IPS-NIHi7 (cell line): ENCODE measurements around the gene SUMF1.

Experiments used
- DNase-seq: peaks from one replicate; pipeline ENCODE4 v3.0.0; 2012; ENCODE audit warnings: mixed read lengths; ENCODE audit errors: extremely low spot score

SUMF1 gene

DNA sequence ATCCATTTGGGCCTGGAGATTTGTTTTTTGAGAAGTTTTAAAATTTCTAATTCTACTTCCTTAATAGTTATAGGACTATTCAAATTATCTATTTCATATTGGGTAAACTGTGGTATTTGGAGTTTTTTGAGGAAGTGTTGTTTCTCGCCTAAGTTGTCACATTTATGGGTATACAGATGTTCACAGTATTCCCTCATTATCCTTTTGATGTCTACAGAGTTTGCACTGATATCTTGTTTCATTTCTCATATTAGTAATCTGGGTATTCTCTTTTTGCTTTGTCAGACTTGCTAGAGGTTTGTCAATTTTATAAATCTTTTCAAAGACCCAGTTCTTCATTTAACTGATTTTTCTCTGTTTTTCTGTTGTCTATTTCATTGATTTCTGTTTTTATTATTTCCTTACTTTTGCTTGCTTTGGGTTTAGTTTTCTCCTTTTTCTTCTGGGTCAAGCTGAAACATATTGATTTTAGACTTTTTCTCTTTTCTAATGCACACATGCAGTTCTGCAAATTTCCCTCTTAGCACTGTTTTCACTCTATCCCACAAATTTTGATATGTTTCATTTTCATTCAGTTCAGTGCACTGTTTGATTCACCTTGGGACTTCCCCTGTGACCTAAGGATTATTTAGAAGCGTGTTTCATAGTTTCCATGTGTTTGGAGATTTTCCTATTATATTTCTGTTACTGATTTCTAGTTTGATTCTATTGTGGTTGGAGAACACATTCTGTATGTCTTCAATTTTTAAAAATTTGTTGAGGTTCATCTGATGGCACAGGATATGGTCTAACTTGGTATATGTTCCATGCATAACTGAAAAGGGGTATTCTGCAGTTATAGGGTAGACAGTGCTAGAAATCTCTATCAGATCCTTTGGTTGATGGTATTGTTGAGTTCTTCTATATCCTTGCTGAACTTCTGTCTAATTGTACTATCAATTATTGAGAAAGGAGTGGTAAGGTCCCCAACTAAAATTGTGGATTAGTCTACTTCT, 79.6 kb downstream of the SUMF1 start:
- no peak for DNase-seq

GRCh38 chr3:4385201-4385600, 81.9 kb downstream of the SUMF1 start:
- DNase-seq, result no peak

- no peak for DNase-seq
These were observed 87.1 kb downstream of the SUMF1 start for GRCh38 chr3:4380013-4380412.

DNA sequence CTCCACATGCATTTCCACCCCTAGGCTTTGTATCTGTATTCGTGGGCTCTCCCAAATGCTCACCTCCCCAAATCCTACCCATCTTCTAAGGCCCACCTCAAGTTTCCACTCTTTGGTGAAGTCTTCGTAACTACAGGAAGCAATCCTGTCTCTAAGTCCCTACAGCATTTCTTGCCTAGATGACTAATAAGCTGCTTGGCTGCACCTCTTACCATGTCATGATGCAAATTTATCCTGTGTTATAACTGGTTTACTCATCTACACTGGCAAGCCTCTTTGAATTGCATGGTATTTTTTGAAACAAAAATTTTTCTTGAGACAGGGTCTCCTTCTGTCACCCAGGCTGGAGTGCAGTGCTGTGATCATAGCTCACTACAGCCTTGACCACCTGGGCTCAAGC, 90.6 kb downstream of the SUMF1 start:
- no peak for DNase-seq

GRCh38 chr3:4375911-4376310, 91.2 kb downstream of the SUMF1 start:
- no peak for DNase-seq

DNA sequence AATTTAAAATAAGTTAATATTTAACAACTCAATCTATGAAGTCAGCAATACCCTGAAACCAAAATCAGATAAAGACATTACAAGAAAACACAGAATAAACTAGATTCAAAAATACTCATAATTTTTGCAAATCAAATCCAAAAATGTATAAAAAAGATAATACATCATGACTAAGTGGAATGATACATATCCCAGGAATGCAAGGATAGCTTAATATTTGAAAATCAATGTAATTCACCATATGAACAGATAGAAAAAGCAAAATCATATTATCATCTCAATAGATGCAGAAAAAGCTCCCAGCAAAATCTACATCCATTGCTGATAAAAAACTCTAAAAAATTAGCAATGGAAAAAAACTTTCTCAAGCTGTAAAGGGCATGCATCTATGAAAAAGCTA, 93.4 kb downstream of the SUMF1 start:
- no peak for DNase-seq

DNA sequence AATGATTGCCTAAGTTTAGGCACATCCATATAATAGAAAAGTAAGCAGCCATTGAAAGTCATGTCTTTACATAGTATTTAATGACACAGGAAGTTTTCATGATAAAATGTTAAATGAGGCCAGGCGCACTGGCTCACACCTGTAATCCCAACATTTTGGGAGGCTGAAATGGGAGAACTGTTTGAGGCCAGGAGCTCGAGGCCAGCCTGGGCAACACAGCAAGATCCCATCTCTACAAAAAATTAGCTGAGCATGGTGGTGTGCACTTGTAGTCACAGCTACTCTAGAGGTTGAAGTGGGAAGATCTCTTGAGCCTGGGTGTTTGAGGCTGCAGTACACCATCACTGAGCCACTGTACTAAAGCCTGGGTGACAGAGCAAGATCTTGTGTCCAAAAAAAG, 104.5 kb downstream of the SUMF1 start:
- no peak for DNase-seq

DNA sequence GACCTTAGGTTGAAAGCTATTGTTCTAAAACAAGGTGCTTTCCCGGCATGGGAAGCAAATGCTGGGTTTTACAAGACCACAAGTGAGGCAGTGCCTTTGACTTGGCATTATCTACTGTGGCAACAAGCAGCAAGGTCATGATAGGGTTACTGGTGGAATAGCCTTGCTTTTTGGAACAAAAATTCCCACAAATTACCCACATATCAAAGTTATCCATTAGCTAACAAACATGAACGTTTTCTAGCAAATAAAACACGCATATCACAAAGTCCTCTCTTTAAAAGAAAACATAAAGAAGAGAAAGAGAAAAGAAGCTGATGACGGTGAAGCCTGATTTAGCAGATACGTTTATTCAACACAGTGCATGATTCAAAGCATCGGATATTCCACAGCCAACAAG, 106.3 kb downstream of the SUMF1 start:
- no peak for DNase-seq

- no peak for DNase-seq
These were observed 107.1 kb downstream of the SUMF1 start for GRCh38 chr3:4359805-4360502.

DNA sequence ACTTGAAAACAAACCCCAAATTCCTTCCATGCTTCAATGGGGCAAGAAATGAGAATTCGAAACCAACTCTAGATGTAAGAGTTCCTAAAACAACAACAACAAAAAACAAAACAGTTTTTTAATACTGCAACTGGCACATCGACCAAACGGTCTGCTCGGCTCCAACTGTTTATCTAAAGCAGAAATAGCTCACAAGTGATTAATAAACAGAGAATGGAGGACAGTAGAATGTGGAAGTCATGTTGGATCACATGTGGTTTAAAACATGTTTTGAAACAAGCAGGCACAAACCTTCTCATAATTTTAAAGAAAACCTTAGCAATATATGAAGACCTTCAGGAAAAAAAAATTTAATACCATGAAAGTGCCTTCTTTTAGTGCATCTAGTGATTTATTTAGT, 108.8 kb downstream of the SUMF1 start:
- no peak for DNase-seq

GRCh38 chr3:4356546-4357410, 110.3 kb downstream of the SUMF1 start:
- DNase-seq, result no peak

DNA sequence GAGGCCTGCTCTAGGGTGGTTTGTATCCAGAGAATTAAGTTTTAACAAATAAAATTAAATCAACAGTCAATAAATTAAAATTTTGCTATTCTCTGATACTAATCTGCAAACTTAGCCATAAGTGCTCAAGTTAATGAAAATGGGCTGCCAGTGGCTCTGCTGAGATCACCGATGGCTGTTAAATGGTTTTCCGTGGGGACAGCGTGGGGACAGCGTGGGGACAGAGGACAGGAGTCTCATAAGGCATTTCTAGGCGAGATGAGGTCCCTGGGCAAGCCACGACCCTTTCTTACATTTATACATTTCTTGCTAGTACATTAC, 110.9 kb downstream of the SUMF1 start:
- no peak for DNase-seq

GRCh38 chr3:4355401-4356219, 111.5 kb downstream of the SUMF1 start:
- DNase-seq, result no peak

DNA sequence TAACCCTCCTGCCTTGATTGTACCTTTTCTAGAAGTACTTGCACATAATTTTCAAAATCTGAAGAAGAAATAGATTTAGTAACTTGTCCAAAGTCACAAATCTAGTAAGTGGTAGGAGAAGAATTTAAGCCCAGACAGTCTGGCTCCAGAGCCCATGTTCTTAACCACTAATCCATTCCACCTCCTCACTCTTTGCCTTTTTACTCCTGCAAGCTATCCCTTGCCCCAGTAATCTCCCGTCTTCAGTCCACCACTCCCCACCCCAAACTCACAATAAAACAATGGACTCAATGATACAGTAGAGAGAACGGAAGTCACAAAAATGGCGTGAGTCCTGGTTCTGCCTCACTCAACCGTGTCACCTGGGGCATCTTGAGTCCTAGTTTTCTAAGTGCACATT, 115.2 kb downstream of the SUMF1 start:
- no peak for DNase-seq

DNA sequence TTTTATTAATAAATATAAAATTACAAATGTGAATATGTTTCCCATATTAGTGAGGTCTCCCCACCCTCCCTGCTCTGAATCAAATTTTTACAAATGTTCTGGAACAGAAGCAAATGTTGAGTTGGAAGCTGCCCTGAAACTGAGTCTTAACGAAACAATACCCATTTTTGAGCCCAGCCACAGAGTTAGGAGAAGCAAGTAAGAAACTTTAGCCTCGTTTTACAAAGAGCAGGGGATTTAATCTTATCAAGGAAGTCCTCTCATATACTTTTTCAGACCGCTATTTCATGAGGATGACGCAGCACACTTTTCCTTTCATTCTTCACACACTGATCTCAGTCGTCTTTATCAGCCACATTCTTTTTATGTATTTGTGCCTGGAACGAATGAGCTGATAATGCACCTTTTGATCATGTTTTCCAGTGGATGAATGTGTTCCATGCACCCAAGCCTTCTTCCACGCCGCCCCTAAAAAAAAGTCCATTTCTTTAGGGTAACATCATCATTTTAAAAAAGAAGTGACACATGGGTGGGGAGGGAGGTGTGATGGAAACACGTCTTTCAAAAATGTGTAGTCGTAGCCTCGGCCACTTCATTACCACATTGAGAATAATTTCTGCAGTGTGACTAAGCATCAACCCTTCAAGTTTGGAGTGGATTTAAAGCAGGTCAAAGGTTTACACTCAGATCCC, 115.8 kb downstream of the SUMF1 start:
- DNase-seq, result no peak

GRCh38 chr3:4350789-4351163, 116.3 kb downstream of the SUMF1 start:
- peak; percentile 52 for DNase-seq

DNA sequence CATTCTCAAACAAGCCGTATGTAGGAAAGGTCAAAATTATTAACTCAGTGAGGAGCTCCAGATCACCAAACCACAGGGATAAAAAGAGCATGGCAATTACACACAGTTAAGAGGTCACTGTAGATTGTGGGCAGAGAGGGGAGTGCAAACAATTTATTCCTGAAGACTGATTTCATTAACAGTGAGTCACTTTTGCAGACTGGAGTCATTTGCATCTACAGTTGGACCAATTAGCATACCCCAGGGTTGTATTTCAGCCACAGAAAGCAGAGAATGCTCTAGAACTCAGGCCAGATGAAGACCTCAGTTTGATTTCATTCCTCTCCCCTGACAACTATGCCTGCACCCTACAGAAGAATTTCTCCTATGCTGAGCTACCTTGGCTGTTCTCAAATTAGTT, 123.8 kb downstream of the SUMF1 start:
- no peak for DNase-seq

DNA sequence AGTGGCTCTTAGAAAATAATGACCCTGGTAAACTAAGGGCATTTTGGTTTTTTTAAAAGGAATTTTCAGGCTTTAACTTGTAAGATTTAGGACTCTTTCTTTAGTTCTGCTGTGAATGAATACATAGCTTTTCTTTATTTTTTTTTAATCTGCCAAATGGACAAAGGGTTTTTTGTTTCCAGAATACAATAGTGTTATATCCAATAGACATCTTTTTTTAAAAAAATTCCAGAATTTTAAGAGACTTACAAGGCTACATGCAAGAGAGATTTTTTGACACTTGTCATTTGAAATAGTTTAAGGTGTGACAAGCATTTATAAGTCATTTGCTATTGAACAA, 125.8 kb downstream of the SUMF1 start:
- no peak for DNase-seq

- DNase-seq, result no peak
These were observed 126.4 kb downstream of the SUMF1 start for GRCh38 chr3:4340411-4341335.

GRCh38 chr3:4340077-4340410, 127.0 kb downstream of the SUMF1 start:
- DNase-seq, result no peak
